Cardiac fibroblast (primary cell): Measurements from ENCODE around the gene PRM3.

Experiments
- DNase-seq, 2 donors: peaks; one replicate each; pipeline versions ENCODE4 v3.0.0 to v3.0.0-alpha.2; 2010; ENCODE audit warnings: low read depth in 2 of 2
- H3K4me3 ChIP-seq, 2 donors: replicated peaks in 1 of 2; 1 replicate in 1 of 2; 2 replicates in 1 of 2; pipeline ENCODE4 v1.5.1; 2011; ENCODE audit warnings: low read depth in 2 of 2, low read length in 2 of 2, mild to moderate bottlenecking in 2 of 2, moderate library complexity in 1 of 2
- TF ChIP-seq, protein P1 (sequence below): IDR thresholded peaks from one replicate; pipeline ENCODE4 v1.5.1; 2011; ENCODE audit warnings: low read depth, mild to moderate bottlenecking, low read length, inconsistent platforms

The PRM3 gene

DNA sequence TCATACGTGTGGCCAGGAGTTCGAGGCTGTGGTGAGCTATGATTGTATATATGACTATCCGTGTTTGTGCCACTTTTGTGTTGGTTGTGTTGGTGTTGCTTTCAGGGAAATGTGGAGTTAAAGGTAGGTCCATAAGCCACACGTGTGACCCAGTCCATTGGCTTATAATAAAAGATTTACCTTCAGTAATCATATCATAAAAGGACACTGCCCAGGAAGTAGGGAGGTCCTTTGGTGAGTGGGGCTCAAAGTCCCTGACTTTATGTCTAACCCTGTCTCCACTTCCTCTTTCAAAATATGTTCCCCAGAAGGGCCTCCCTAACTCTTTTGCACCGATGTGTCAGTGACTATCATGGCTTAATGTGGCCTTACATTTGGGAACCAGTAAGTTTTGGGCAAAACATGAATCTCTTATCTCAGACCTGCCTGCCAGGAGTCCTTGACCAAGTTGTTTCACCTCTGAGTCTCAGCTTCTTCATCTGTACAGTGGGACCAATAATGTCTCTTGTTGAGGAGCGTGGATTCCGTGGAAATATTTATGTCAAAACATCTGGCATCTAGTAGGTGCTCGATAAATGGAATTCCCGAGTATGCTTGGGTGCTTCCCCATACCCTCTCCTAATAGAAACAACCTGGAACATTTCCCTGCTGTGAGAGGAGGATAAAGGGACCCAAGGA lies 9.1 kb downstream of the PRM3 start:
- DNase-seq, result no peak
- TF ChIP-seq, protein P1, sequence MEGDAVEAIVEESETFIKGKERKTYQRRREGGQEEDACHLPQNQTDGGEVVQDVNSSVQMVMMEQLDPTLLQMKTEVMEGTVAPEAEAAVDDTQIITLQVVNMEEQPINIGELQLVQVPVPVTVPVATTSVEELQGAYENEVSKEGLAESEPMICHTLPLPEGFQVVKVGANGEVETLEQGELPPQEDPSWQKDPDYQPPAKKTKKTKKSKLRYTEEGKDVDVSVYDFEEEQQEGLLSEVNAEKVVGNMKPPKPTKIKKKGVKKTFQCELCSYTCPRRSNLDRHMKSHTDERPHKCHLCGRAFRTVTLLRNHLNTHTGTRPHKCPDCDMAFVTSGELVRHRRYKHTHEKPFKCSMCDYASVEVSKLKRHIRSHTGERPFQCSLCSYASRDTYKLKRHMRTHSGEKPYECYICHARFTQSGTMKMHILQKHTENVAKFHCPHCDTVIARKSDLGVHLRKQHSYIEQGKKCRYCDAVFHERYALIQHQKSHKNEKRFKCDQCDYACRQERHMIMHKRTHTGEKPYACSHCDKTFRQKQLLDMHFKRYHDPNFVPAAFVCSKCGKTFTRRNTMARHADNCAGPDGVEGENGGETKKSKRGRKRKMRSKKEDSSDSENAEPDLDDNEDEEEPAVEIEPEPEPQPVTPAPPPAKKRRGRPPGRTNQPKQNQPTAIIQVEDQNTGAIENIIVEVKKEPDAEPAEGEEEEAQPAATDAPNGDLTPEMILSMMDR, result no peak
- no peak overlapping the region for H3K4me3 ChIP-seq

DNA sequence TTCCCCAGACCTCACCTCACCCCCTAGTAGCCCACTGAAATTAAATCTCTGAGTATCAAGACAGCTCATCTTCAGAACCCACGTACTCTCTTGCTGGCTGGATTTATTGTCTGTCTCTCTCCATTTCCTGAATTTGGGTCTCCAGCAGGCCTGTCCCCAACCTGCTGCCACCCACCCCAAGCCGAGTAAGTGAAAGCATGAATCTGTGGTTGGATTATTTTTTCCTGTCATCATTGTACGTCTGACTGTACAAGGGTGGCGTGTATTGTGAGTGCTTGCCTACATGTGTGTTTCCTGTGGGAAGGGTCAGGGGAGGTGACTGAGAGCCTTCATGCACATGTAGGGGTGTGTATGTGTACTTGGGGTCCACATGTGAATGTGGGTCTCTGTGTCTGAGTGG lies 9.7 kb downstream of the PRM3 start:
- DNase-seq, result no peak
- H3K4me3 ChIP-seq, result no peak overlapping the region
- TF ChIP-seq, protein P1, result no peak

DNA sequence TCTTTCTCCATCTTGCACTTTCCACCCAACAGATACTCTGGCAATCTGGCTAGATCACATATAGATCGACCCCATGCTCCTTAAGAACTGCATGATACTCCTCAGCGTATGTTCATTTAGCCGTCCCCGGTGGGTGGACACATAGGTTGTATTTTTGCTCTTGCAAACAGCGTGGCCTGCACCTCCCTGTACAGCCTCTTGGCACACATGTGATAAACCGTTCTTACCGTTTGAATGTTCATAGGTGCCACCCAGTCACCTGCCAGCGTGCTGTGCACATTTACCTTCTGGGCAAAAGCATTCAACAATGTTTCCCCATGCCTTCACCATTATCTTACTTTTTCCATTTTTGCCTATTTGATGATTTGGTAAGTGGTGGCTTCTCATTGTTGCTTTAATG lies 10.5 kb downstream of the PRM3 start:
- DNase-seq, result no peak
- no peak overlapping the region for H3K4me3 ChIP-seq
- TF ChIP-seq, protein P1, result no peak

DNA sequence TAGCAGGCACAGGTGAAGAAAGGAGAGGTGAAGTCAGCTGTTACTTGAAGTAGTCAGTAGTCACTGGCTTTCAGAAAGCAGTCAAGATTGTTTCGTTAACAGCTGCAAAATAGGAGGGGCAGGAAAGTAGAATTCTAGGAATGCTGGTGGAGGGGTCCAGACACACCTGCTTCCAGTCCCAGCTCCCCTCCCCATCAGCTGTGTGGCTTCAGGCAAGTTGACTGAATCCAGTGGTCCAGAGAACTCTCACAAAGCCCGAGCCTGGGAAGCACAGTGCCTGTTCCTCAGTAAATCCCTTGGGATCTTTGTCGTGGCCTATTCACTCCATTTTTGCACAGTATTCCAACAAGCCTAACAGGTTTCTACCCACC lies 12.8 kb downstream of the PRM3 start:
- no peak for DNase-seq
- TF ChIP-seq, protein P1, result no peak
- H3K4me3 ChIP-seq, result no peak overlapping the region

DNA sequence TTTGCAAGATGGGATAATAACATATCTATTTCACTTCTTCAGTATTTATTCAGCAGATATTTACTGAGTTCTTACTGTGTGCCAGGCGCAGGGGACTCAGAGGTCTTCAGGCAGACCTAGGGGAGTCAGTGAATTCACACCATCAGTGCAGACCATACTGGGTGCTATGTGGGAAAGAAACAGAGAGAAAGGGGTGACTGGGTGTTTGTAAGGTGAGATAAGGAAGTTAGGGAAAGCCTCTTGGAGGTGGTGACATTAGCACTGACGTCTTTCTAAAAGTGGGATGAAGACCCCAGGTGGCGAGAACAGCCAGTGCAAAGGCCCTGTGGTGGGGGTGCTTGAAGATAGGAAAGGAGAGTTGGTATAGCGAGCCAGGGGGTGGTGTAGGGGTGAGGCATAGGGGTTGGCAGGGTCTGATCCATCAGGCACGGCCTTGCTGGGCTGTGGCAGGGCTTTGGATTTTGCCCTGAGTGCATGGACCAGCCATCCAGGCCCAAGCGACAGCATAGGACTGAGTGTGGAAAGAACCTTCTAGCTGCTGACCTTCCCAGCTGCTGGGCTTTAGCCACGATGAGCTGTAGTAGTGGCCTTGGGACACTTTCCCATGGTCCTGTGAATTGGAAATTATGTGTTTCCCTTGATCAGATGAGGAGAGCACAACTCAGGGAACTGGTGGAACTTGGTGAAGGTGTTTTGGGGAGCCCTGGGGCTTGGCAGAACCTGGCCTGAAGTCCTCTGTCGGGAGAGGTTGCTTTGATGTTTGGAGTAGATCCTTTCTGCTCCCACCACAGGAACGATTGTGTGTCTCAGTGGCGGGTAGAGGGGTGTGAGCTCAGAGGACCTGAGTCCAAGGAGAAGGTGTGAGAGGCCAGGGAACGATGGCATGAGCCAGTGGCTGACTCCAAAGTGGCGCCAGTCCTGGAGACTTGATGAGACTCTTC lies 13.5 kb downstream of the PRM3 start:
- TF ChIP-seq, protein P1, result no peak
- no peak for DNase-seq
- H3K4me3 ChIP-seq, result no peak overlapping the region

DNA sequence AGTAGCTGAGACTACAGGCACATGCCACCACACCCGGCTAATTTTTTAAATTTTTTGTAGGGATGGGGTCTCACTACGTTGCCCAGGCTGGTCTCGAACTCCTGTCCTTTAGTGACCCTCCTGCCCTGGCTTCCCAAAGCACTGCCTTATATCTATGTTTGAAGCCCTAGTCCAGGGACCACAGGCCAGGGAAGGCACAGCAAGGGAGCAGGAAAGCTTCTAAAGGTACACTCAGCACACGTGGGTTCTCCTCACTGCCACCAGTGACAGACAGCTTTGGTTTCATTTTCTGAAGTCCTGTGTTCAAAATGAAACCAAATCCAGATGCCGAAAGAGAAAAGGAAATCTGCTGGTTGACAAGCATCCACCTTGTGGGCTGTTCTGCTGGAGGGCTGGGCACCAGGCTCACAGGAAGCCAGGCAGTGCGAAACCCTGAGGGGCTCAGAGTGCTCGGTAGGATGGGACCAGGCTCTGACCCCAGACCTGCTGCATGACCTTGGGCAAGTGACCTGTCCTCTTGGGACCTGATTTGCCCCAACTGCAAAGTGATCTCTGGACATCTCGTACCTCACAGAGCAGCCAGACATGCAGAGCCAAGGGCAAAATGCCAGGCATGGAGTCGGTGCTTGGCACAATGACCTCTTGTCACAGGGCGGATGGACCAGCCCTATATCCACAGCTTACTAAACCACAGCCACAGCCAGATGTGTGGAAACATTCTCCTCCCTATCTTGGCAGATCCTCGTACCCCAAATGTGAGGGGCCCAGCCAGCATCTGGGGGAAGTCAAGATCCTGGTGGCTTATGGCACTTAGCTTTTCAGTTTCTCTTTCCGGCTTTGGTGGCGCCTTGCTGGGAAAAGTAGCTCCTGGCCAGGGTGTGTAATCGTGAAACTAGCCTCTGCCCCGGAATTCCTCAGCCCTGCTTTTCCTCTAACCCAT lies 14.6 kb downstream of the PRM3 start:
- peak; percentile 6 to 32 for DNase-seq
- TF ChIP-seq, protein P1, result no peak
- no peak overlapping the region for H3K4me3 ChIP-seq
